NCI-H2081 treated with DMSO at 0.1 percent for 48 hours (cell line): ENCODE results near the gene CCN6.

Experiments
- DNase-seq: peaks from one replicate; lab custom pipeline; 2025; lab: John Stamatoyannopoulos, UW

Gene CCN6

GRCh38 chr6:112054001-112054400 is at the start of gene CCN6:
CCN6 (plus strand) TSS chr6:112054104; CDS start chr6:112054358, 254 bp downstream.
- no peak for DNase-seq

- no peak for DNase-seq
These were observed 49.5 kb upstream of the CCN6 start for GRCh38 chr6:112004201-112005012.

GRCh38 chr6:112005013-112005371 is 48.9 kb upstream of the CCN6 start:
- no peak for DNase-seq

GRCh38 chr6:112007254-112007653 is 46.6 kb upstream of the CCN6 start:
- no peak for DNase-seq

GRCh38 chr6:112007805-112008204 is 46.1 kb upstream of the CCN6 start:
- DNase-seq, result no peak

- DNase-seq, result no peak
These were observed 45.4 kb upstream of the CCN6 start for GRCh38 chr6:112008482-112008881.

- no peak for DNase-seq
These were observed 43.6 kb upstream of the CCN6 start for GRCh38 chr6:112010328-112010727.

- DNase-seq, result no peak
These were observed 40.9 kb upstream of the CCN6 start for GRCh38 chr6:112013051-112013450.

GRCh38 chr6:112014483-112014882 is 39.4 kb upstream of the CCN6 start:
- no peak for DNase-seq

- DNase-seq, result no peak
These were observed 38.2 kb upstream of the CCN6 start for GRCh38 chr6:112015725-112016124.

- no peak for DNase-seq
These were observed 37.6 kb upstream of the CCN6 start for GRCh38 chr6:112016320-112016719.

- DNase-seq, result no peak
These were observed 36.7 kb upstream of the CCN6 start for GRCh38 chr6:112017169-112017568.

- DNase-seq, result no peak
These were observed 36.0 kb upstream of the CCN6 start for GRCh38 chr6:112017760-112018537.

- DNase-seq, result no peak
These were observed 35.1 kb upstream of the CCN6 start for GRCh38 chr6:112018619-112019416.

- no peak for DNase-seq
These were observed 34.3 kb upstream of the CCN6 start for GRCh38 chr6:112019589-112019988.

- DNase-seq, result no peak
These were observed 32.1 kb upstream of the CCN6 start for GRCh38 chr6:112021691-112022310.

- DNase-seq, result no peak
These were observed 31.2 kb upstream of the CCN6 start for GRCh38 chr6:112022749-112023148.

GRCh38 chr6:112024464-112024863 is 29.4 kb upstream of the CCN6 start:
- no peak for DNase-seq

GRCh38 chr6:112026933-112027332 is 27.0 kb upstream of the CCN6 start:
- DNase-seq, result no peak

GRCh38 chr6:112027942-112028674 is 25.8 kb upstream of the CCN6 start:
- no peak for DNase-seq

- DNase-seq, result no peak
These were observed 24.7 kb upstream of the CCN6 start for GRCh38 chr6:112029045-112029822.
